ENCODE measurements around the gene LIMK2. TPM values are rescaled to one million over a fixed set of nuclear protein-coding genes. Genes with fewer than 3 reads are reported as not detected.
"Not testable (repeated sequence)": the region's sequence is repeated elsewhere in the genome, so short reads cannot be mapped to it uniquely, and the experiment has no call there.

Gene LIMK2
- polyA plus RNA-seq (ENCODE audit: low read depth in 6 of 6), result 10 to 100 TPM in 1 of 6 donors, 1 to 10 TPM in 5; 5.6 to 16.7 (median 9.2) TPM

GRCh38 chr22:31211862-31212730 lies at the start of gene LIMK2:
Gene LIMK2 (plus strand): TSS chr22:31212298. CDS start chr22:31212409, 111 bp downstream.
- DNase-seq (peak; percentile 96), ATAC-seq (ENCODE audit: low read depth in 2 of 2) (peak; percentile 98 to 99)
- H3K9me3 Mint-ChIP-seq, result no peaks in the 10 kb centered on the region
- no peaks in the 10 kb centered on the region for H3K36me3 Mint-ChIP-seq
- H3K27me3 Mint-ChIP-seq, result no peaks in the 10 kb centered on the region
- peaks cover 27 to 47% (median 34%) of the 10 kb centered on the region in 3 donors for H3K4me1 Mint-ChIP-seq
- H3K27ac Mint-ChIP-seq, result peak within 1 kb of the TSS; percentile 76 to 97 (median 92)
- peak within 1 kb of the TSS; percentile 85 to 95 (median 91) for H3K4me3 Mint-ChIP-seq

- Mint-ChIP-seq H3K36me3 (peaks cover 0 to 15% of the 10 kb centered on the region in 2 donors), H3K4me3 (no peak overlapping the region), H3K4me1 (peaks cover 32 to 57% (median 36%) of the 10 kb centered on the region in 3 donors), H3K27ac (no peak overlapping the region), H3K27me3 (no peaks in the 10 kb centered on the region), H3K9me3 (no peaks in the 10 kb centered on the region)
- no peak for ATAC-seq (ENCODE audit: low read depth in 2 of 2)
- no peak for DNase-seq
Observed at GRCh38 chr22:31170971-31171370, 41.1 kb upstream of the LIMK2 start.

- ATAC-seq (ENCODE audit: low read depth in 2 of 2); DNase-seq; H3K36me3 Mint-ChIP-seq; H3K4me3 Mint-ChIP-seq; H3K27me3 Mint-ChIP-seq; H3K9me3 Mint-ChIP-seq: not testable (repeated sequence)
- H3K4me1 Mint-ChIP-seq, result peaks cover 28 to 49% (median 29%) of the 10 kb centered on the region in 3 donors
- peak overlapping the region in 2 of 6 donors; percentile 32 to 33 for H3K27ac Mint-ChIP-seq
Observed at GRCh38 chr22:31171734-31172133, 40.4 kb upstream of the LIMK2 start.

- peaks cover 14 to 42% (median 22%) of the 10 kb centered on the region in 3 donors for H3K4me1 Mint-ChIP-seq
- no peaks in the 10 kb centered on the region for H3K27me3 Mint-ChIP-seq
- ATAC-seq (ENCODE audit: low read depth in 2 of 2), result no peak
- H3K36me3 Mint-ChIP-seq, result no peaks in the 10 kb centered on the region
- DNase-seq, result no peak
- peak overlapping the region in 3 of 6 donors; percentile 19 to 33 (median 33) for H3K27ac Mint-ChIP-seq
- no peak overlapping the region for H3K4me3 Mint-ChIP-seq
- H3K9me3 Mint-ChIP-seq, result no peaks in the 10 kb centered on the region
Observed at GRCh38 chr22:31173386-31174145, 38.5 kb upstream of the LIMK2 start.

- peaks cover 0 to 3% (median 0%) of the 10 kb centered on the region in 7 donors for H3K9me3 Mint-ChIP-seq
- H3K27me3 Mint-ChIP-seq, result no peaks in the 10 kb centered on the region
- no peak for DNase-seq
- peaks cover 6 to 7% of the 10 kb centered on the region in 2 donors for H3K36me3 Mint-ChIP-seq
- H3K4me3 Mint-ChIP-seq, result no peak overlapping the region
- H3K27ac Mint-ChIP-seq, result peak overlapping the region in 1 of 6 donors; percentile 89
- H3K4me1 Mint-ChIP-seq, result peaks cover 14 to 29% (median 24%) of the 10 kb centered on the region in 3 donors
- ATAC-seq (ENCODE audit: low read depth in 2 of 2), result no peak
Observed at GRCh38 chr22:31176923-31177322, 35.2 kb upstream of the LIMK2 start.

GRCh38 chr22:31177420-31178162 lies 34.5 kb upstream of the LIMK2 start:
- Mint-ChIP-seq H3K27ac (no peak overlapping the region), H3K27me3 (no peaks in the 10 kb centered on the region)

GRCh38 chr22:31178859-31179258 lies 33.2 kb upstream of the LIMK2 start:
- Mint-ChIP-seq H3K27ac (no peak overlapping the region), H3K4me3 (no peak overlapping the region), H3K27me3 (no peaks in the 10 kb centered on the region), H3K36me3 (peaks cover 6 to 7% of the 10 kb centered on the region in 2 donors), H3K4me1 (peaks cover 8 to 17% (median 17%) of the 10 kb centered on the region in 3 donors), H3K9me3 (peaks cover 0 to 3% (median 0%) of the 10 kb centered on the region in 7 donors)
- no peak for DNase-seq
- ATAC-seq (ENCODE audit: low read depth in 2 of 2), result no peak

More at GRCh38 chr22:31177420-31178162, 34.5 kb upstream of the LIMK2 start:
- peaks cover 6 to 7% of the 10 kb centered on the region in 2 donors for H3K36me3 Mint-ChIP-seq
- no peak overlapping the region for H3K4me3 Mint-ChIP-seq
- no peak for ATAC-seq (ENCODE audit: low read depth in 2 of 2)
- H3K4me1 Mint-ChIP-seq, result peaks cover 14 to 24% (median 24%) of the 10 kb centered on the region in 3 donors
- peaks cover 0 to 3% (median 0%) of the 10 kb centered on the region in 7 donors for H3K9me3 Mint-ChIP-seq
- DNase-seq, result no peak

- Mint-ChIP-seq H3K9me3 (peaks cover 0 to 3% (median 0%) of the 10 kb centered on the region in 7 donors), H3K4me3 (no peak overlapping the region), H3K27ac (no peak overlapping the region), H3K27me3 (no peaks in the 10 kb centered on the region), H3K36me3 (peaks cover 6 to 7% of the 10 kb centered on the region in 2 donors), H3K4me1 (peaks cover 8 to 16% (median 15%) of the 10 kb centered on the region in 3 donors)
- DNase-seq (no peak), ATAC-seq (ENCODE audit: low read depth in 2 of 2) (no peak)
Observed at GRCh38 chr22:31179345-31179744, 32.8 kb upstream of the LIMK2 start.

GRCh38 chr22:31184015-31184414 lies 28.1 kb upstream of the LIMK2 start:
- no peak for DNase-seq
- Mint-ChIP-seq H3K9me3 (peaks cover 0 to 3% (median 0%) of the 10 kb centered on the region in 7 donors), H3K27ac (no peak overlapping the region), H3K4me3 (no peak overlapping the region), H3K4me1 (peaks cover 8 to 9% (median 8%) of the 10 kb centered on the region in 3 donors), H3K27me3 (no peaks in the 10 kb centered on the region), H3K36me3 (peaks cover 11 to 15% of the 10 kb centered on the region in 2 donors)
- no peak for ATAC-seq (ENCODE audit: low read depth in 2 of 2)

GRCh38 chr22:31185056-31185455 lies 27.0 kb upstream of the LIMK2 start:
- H3K36me3 Mint-ChIP-seq, result peaks cover 11 to 15% of the 10 kb centered on the region in 2 donors
- peak overlapping the region in 2 of 6 donors; percentile 44 to 47 for H3K27ac Mint-ChIP-seq
- no peak for ATAC-seq (ENCODE audit: low read depth in 2 of 2)
- H3K4me1 Mint-ChIP-seq, result peaks cover 0 to 5% (median 4%) of the 10 kb centered on the region in 3 donors
- no peak for DNase-seq
- H3K4me3 Mint-ChIP-seq, result no peak overlapping the region
- no peaks in the 10 kb centered on the region for H3K27me3 Mint-ChIP-seq
- peaks cover 0 to 3% (median 0%) of the 10 kb centered on the region in 7 donors for H3K9me3 Mint-ChIP-seq

- ATAC-seq (ENCODE audit: low read depth in 2 of 2), result no peak
- peaks cover 0 to 3% (median 0%) of the 10 kb centered on the region in 3 donors for H3K4me1 Mint-ChIP-seq
- H3K4me3 Mint-ChIP-seq, result peak overlapping the region in 2 of 8 donors; percentile 41 to 44
Observed at GRCh38 chr22:31187627-31188026, 24.5 kb upstream of the LIMK2 start.

GRCh38 chr22:31192513-31192912 lies 19.6 kb upstream of the LIMK2 start:
- Mint-ChIP-seq H3K9me3 (no peaks in the 10 kb centered on the region), H3K4me3 (no peak overlapping the region), H3K27me3 (no peaks in the 10 kb centered on the region), H3K4me1 (no peaks in the 10 kb centered on the region), H3K27ac (peak overlapping the region in 1 of 6 donors; percentile 64), H3K36me3 (peaks cover 19 to 21% of the 10 kb centered on the region in 2 donors)
- DNase-seq, result no peak
- no peak for ATAC-seq (ENCODE audit: low read depth in 2 of 2)

More at GRCh38 chr22:31187627-31188026, 24.5 kb upstream of the LIMK2 start:
- Mint-ChIP-seq H3K27ac (no peak overlapping the region), H3K36me3 (peaks cover 8 to 12% of the 10 kb centered on the region in 2 donors), H3K9me3 (no peaks in the 10 kb centered on the region), H3K27me3 (no peaks in the 10 kb centered on the region)
- DNase-seq, result no peak

All from naive B cell (primary cell).